GM19324 (cell line): Measurements from ENCODE around the gene PIGQ.
"Not testable (repeated sequence)": the region's sequence is repeated elsewhere in the genome, so short reads cannot be mapped to it uniquely, and the experiment has no call there.

ENCODE experiments used
- ATAC-seq: cut with Tn5 transposase; IDR thresholded peaks from one replicate; pipeline ENCODE4 v1.9.1; 2021; ENCODE audit warnings: mild to moderate bottlenecking, moderate library complexity; ENCODE audit not compliant: unreplicated experiment, low FRiP score

The PIGQ gene

DNA sequence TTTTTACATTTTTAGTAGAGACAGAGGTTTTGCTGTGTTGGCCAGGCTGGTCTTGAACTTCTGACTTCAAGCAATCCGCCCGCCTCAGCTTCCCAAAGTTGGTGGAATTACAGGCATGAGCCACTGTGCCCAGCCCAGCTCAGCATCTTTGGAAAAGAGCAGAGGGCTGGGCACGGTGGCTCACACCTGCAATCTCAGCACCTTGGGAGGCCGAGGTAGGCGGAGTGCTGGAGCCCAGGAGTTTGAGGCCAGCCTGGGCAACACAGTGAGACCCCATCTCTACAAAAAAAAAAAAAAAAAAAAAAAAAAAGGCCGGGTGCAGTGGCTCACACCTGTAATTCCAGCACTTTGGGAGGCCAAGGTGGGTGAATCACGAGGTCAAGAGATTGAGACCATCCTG lies 27.9 kb downstream of the PIGQ start:
- ATAC-seq: not testable (repeated sequence)

DNA sequence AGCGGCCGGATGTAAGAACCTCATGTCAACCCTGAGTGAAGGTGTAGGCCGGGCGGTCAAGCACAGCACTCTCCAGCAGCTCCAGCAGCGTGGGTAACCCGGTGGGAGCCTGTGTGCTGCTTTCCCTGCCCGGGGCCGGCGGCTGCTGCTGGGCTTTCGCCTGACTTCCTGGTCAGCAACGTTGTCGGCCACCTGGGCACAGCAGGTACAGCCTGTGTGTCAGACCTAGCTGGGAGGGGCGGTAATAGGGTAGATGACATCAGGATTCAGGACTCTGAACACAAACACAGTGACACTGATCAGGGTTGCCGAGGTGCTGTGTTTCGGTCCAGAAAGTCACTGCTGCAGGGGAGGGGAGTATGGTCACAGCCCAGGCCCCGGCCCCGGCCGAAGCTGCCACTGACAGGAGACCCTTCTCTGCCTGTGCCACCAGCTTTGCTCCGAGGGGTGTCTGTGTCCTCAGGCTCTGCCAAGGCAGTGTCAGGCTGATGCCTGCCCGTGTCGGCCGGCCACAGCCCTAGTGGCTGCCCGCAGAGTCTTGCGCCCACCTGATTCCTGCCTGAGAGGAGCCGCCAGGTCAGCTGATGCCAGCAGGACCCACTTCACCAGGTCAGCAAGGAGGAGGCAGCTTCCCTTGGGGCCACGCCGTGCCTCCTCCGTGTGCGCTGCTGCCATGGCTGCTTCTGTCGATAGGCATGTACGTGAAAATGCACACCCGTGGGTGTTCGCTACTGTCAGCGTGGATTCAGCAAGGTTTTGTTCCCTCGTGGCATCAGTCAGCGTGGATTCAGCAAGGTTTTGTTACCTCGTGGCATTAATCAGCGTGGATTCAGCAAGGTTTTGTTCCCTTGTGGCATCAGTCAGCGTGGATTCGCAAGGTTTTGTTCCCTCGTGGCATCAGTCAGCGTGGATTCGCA lies 29.3 kb downstream of the PIGQ start:
- no peak for ATAC-seq

DNA sequence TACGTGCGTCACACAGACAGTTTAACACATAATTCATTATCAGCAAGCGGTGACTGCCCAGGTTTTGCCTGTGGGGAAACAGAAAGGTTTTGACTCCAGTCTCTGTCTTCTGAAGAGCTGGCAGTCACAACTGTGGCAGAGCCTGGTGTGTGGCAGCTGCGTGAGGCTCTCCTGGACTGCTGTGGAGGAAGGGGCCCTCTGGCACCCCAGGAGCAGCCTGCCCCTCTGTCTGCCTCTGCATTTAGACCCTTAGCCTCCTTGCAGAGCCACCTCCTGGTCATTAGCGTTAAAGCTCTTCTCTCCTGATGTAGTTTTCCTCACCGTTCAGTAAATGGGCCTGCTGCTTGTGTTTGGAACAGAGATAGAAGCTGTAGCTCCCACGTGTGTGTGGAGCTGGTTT lies 31.0 kb downstream of the PIGQ start:
- ATAC-seq: no peak

DNA sequence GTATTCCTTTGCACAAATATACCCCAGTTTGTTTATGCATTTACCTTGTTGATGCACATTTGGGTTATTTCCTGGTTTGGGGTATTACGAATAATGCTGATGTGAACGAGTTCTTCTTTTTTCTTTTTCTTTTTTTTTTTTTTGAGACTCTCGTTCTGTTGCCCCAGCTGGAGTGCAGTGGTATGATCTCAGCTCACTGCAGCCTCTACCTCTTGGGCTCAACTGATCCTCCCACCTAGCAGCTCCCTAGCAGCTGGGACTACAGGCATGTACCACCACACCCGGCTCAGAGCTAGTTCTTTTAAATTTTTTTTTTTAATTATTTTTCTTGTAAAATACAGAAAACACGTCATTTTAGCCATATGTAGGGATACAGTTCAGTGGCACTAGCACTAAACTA lies 34.2 kb downstream of the PIGQ start:
- no peak for ATAC-seq

DNA sequence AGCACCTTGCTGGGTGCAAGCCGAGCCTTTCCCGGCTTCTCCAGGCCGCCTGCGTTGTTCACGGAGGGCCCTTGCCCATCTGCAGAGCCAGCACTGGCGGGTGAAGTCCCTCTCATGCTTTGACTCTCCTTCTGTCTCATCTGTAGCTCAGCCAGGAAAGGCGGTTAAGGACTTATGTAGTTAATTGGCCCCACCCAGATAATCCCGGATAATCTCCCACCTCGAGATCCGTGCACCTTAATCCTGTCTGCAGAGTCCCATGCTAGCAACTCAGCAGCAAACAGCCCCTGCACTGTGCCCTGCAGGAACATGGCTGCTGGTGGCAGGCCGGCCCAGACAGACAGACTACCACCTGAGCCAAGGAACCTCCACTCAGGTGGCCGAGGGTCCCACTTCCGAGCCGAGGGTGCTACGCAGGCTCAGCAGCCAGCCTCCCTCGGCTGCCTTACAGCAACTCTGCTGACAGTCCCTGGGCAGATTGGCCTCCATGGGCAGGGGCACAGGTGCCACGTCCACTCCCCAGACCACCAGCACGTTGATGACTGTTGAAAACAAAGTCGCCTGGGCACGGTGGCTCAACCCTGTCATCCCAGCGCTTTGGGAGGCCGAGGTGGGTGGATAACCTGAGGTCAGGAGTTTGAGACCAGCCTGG lies 37.0 kb downstream of the PIGQ start:
- no peak for ATAC-seq

DNA sequence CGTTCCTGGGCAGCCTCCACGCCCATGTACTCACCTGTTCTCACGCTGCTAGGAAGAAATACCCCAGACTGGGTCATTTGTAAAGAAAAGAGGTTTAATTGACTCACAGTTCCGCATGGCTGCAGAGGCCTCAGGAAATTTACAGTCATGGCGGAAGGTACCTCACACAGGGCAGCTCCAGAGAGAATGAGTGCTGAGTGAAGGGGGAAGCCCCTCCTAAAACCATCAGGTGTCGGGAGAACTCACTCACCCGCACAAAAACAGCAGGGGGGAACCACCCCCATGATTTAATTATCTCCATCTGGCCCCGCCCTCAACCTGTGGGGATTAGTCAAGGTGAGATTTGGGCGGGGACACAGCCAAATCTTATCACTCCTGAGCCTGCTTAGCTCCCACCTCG lies 38.3 kb downstream of the PIGQ start:
- no peak for ATAC-seq

DNA sequence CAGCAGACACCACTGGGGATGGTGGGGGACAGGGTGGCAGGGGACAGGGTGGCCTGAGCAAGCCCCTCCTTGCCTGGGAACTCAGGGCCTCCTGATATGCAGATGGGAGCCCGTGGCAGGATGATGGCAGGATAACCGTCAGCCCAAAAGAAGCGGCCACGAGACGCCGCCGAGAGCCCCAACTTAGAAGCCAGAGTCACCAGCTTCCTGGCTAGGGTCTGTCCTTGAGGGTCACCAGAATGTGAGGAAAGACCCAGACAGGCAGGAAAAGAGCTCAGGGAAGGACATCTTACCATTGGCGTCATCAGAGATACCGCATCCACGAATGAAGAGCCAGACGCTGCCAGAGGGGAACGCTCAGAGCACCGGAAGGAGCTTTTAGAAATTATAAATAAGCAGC lies 39.5 kb downstream of the PIGQ start:
- no peak for ATAC-seq

DNA sequence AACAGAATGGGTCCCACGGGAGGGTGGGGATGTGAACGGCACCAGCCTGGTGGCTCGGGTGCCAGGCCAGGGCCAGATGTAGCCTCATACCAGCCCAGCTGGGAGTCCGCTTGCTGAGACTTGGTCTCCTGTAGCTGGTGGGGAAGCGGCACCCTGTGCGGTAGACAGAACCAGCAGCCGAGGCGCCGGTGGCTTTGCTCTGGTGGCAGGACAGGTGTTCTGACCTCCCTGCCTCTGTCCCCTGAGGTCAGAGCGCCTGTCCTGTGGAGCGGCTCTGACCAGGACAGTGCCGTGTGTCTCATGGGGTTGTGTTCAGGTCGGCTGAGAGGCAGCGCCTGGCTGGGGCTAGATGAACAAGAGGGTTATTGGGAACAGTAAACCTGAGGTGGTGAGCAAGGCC lies 40.2 kb downstream of the PIGQ start:
- ATAC-seq: no peak

DNA sequence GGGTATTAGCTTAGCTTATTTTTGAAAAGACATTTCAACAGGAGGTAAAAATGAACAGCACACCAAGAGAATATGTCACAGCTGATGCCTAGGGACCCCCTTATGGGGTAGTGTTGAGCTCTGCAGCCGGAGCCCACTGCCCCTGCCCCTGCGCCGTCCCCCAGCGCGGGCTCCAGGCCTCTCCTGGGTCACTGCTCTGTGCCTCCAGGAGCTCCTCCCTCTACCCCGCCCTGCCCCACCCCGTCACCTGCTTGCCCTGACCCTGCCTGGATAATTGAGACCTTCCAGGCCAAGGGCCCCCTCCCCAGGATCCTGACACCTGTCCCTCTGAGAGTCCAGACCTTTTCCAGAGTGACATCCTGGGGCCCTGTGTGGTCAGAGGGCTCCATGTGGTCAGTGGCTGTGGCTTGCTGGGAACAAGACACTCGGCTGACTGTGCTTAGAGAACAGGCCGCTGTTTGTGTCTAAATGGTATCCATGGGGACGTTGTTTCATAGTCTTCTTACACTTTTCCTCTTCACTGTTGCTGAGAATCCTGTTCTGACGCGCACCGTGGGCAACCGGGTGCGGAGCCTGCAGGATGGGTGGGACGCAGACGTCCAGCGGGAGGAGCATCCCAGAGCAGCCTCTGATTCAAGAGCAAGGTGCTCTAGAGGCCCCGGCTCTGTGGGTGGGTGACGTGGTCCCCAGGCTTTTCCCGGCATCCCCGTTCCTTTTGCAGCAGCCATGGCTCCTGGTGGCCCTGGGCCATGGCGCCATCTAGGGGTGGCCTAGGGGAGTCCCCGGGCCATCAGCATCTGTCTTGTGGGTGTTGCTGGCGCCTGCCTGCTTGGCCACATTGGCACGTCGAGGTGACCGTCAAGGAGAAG lies 41.0 kb downstream of the PIGQ start:
- no peak for ATAC-seq

DNA sequence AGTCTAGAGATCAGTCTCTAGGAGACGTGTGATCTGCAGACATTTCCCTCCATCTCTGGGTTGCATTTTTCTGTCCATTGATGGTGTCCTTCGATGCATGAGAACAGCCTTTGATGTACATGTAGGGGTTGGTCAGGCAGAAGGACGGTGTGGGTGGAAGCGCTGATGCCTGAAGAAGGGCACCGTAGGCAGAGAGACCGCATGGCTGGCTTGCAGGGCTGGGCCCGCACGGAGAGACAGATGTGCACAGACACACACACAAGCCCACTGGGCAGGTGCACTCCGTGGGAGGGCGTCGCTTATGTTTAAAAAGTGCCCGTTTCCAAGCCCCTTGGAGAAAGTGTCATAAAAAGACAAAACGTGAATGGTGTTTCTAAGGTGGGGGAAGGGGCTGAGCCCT lies 45.4 kb downstream of the PIGQ start:
- no peak for ATAC-seq

DNA sequence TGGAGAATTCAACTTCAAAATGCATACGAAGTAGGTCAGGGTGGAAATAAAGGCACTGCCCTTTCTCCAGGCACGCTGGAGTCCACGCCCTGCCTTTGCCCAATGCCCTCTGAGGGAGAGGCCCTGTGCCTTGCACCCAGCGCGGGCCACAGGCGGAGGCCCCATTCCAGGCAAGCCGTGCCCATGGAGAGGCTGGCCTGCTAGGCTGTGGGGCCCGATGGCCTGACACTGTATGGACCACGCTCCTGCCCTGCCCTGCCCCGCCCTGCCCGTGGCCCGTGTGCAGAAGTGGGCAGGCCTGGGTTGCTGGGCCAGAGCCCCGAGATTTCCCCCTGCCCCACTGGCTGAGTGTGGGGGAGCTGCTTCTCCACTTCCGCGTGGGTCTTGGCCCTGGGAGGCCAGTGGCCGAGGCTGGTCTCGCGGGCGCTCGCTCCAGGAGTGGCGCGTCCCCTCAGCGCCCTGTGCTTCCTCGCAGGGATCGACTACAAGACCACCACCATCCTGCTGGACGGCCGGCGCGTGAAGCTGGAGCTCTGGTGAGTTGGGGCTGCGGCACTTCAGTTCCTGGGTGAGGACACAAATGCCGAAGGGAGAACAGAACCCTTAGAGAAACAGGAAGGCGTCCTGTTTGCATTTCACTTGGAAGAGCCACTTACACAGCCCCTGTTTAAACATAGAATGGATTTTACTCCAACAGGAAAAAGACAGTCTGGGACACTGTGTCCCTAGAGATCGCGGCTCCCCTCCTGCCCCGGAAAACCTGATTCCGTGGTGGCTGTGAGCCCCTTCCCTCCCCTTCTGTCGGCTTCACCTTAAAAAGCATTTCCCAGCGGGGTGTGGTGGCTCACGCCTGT lies 47.2 kb downstream of the PIGQ start:
- no peak for ATAC-seq

DNA sequence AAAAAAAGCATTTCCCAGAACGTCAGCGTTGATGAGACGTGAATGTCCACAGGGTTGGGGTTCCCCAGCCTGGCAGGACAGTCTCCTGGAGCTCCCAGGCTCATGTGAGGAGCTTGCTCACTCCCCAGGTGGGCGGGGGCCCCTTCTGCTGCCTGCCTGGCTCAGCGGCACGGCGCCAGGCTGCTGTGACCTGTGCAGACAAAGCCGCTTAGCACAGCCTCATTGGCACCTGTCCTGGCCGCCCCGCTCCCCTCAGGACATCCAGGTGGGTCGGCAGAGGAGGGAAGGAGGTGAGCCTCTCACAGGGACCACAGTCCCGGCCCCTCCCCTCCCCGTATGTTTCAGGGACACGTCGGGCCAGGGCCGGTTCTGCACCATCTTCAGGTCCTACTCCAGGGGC lies 48.1 kb downstream of the PIGQ start:
- no peak for ATAC-seq

DNA sequence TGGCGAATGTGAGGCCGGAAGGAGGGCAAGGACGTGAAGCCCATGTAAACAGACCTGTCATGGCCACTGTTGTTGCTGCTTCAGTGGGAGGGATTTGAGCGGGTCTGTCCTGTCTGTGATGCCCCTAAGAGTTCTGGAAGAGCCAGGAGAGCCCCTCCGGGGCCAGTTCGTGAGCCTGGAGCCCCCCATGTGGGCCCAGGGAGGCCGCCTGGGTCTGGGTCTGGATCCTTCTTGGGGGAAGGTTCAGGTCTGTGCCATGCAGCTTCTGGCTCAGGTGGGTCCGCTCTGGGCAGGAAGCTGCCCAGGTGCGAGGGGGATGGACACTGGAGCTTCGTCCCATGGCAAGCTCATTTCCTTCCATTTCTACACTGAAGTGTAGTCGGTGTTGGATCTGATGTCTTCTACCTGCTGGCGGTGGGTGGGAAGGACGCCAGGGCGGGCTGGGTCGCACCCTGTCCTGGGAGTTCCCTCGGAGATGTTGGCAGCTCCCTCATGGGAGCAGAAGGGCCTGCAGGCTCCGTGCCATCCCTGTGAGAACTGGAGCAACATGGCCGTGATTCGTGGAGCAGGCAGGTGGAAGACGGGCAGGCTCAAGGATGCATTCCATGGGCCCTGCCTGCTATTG lies 49.8 kb downstream of the PIGQ start:
- no peak for ATAC-seq

DNA sequence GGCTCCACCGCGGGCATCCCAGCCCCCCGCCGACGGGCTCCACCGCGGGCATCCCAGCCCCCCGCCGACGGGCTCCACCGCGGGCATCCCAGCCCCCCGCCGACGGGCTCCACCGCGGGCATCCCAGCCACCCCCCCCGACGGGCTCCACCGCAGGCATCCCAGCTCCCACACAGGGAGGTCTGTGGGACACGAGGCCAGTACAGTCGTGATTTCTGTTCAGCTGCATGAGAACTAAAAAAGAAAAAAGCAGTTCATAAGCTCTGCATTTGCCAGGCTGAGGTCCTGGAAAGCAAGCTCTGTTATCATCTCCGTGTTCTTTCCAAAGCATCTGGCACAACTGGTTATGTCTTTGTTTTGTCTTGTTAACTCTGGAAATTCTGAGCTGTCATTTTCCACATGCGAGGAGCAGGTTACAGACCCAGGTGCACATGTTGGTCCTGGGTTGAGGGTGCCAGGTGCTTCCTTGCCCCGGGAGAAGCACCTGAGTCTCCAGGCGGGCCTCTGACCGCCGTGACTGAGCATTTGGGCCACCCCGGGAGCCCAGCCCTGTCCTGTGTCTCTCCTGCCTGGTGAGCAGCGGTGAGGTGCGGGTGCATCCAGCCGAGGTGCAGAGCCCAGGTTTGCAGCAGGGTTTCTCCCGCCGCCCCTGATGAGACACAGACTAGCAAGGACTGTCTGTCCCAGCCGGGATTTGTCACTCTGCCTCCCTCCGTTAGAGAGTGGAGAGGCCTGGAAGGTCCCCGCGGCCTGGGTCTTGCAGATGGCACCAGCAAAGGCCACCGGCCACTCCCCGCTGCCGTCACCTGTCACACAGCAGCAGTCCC lies 51.1 kb downstream of the PIGQ start:
- no peak for ATAC-seq

DNA sequence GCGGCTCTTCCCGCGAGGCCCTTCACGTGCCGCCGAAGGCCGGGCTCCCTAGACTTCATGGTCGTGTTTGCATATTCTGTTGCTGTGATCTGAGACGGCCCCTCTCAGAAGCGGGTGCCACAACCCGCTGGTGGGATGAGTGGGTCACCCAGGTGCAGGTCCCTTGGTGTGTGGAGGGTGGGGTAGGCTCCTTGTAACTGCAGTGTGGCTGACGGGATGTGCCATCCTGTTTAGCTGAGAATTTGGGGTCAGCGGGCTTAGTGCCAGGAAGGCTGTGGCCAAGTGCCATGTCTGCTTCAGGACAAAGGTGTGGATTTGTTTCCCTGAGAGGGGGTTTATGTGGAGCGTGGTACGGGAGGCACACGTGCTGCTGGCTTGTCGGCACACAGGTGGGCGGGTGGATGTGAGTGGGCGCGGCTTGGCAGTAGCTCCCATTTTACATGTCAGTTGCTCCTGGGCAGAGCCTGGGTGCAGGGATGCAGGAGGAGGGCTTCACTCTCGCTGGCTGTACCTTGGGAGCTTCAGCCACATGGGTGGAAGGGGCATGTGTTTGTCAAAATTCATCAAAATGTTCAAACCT lies 51.8 kb downstream of the PIGQ start:
- ATAC-seq: no peak

DNA sequence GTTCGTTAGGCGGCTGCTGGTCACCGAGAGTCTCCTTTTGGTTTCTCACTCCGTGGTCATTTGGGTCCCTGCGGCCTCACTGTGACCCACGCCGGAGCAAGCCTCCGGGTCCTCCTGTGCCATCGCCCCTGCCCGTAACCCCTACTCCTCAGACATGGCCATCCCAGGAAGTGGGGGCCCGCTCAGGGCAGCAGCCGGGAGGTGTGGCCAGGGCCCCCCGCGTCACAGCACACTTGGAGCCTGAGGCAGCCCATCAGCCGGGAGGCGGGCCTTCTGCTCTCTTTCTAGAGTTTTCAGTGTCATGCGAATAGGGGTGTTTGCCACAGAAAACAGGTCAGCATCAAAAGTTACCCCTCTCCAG lies 53.1 kb downstream of the PIGQ start:
- no peak for ATAC-seq

DNA sequence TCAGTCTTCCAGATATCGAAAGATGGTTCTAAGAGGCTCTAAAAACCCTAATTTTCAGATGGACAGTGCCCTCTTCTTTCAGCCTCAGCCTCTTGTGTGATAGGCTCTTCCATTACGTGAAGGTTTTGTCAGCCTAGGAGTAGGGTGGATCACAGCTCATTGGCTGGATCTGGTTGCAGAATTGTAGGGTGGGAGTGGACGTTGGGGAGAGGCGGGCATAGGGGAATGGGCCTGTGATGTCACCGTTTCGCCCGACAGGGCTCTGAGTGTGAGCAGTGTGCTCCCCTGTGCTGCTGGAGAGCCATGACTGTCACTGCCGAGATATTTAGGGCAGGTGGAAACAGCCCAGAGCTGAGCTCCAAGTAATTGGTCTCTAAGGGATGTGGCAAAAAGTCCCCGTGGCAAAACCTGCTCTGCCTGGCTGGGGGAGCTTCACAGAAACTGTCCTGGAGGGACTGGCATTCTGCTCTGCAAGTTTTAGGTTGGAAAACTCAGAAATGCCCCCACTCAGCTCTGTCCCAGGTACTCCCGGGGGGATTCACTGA lies 54.8 kb downstream of the PIGQ start:
- no peak for ATAC-seq
